HepG2 (cell line): ENCODE data around the gene CPSF7. TPM values are rescaled to one million over a fixed set of nuclear protein-coding genes. Genes with fewer than 3 reads are reported as not detected.

Source experiments
- ATF6 ChIP-seq: sonication (generic); formaldehyde crosslinking; conservative IDR thresholded peaks from 2 replicates; pipeline ENCODE4 v1.4.0; 2020; ENCODE audit warnings: missing genetic modification reagents
- GMEB1 ChIP-seq: sonication (generic); formaldehyde crosslinking; IDR thresholded peaks from 2 replicates; pipeline ENCODE4 v1.5.1; 2020; ENCODE audit warnings: missing genetic modification reagents, mild to moderate bottlenecking, borderline replicate concordance
- MTF2 ChIP-seq: sonication (generic); formaldehyde crosslinking; IDR thresholded peaks from 2 replicates; pipeline ENCODE4 v1.5.0; 2020; ENCODE audit warnings: missing genetic modification reagents, borderline replicate concordance
- PAF1 ChIP-seq: IDR thresholded peaks from 2 replicates; pipeline ENCODE4 v1.6.1; 2016; ENCODE audit warnings: missing genetic modification reagents, missing compliant biosample characterization
- RNF219 ChIP-seq: sonication (generic); formaldehyde crosslinking; IDR thresholded peaks from 2 replicates; pipeline ENCODE4 v1.5.0; 2020; ENCODE audit warnings: mild to moderate bottlenecking, missing genetic modification reagents
- SAFB2 ChIP-seq: sonication (generic); formaldehyde crosslinking; IDR thresholded peaks from 2 replicates; pipeline ENCODE4 v1.5.1; 2020; ENCODE audit warnings: missing genetic modification reagents, low read depth, mild to moderate bottlenecking, borderline replicate concordance
- SCMH1 ChIP-seq: sonication (generic); formaldehyde crosslinking; IDR thresholded peaks from 2 replicates; pipeline ENCODE4 v1.9.0; 2021; ENCODE audit warnings: missing genetic modification reagents, mild to moderate bottlenecking, borderline replicate concordance
- THAP8 ChIP-seq: sonication (generic); formaldehyde crosslinking; IDR thresholded peaks from 2 replicates; pipeline ENCODE4 v1.5.1; 2020; ENCODE audit warnings: missing genetic modification reagents, mild to moderate bottlenecking, borderline replicate concordance
- TOE1 ChIP-seq: sonication (generic); formaldehyde crosslinking; IDR thresholded peaks from 2 replicates; pipeline ENCODE4 v1.4.0; 2020; ENCODE audit warnings: mild to moderate bottlenecking, missing genetic modification reagents
- ZBED4 ChIP-seq: sonication (generic); formaldehyde crosslinking; IDR thresholded peaks from 2 replicates; pipeline ENCODE4 v1.4.0; 2020; ENCODE audit warnings: missing genetic modification reagents, borderline replicate concordance
- ZFP62 ChIP-seq: sonication (generic); formaldehyde crosslinking; IDR thresholded peaks from 2 replicates; pipeline ENCODE4 v1.4.0; 2020; ENCODE audit warnings: missing genetic modification reagents
- ZMAT5 ChIP-seq: sonication (generic); formaldehyde crosslinking; IDR thresholded peaks from 2 replicates; pipeline ENCODE4 v1.5.0; 2020; ENCODE audit warnings: mild to moderate bottlenecking, low read depth, missing genetic modification reagents, borderline replicate concordance
- ZNF615 ChIP-seq: sonication (generic); formaldehyde crosslinking; IDR thresholded peaks from 2 replicates; pipeline ENCODE4 v1.5.0; 2020; ENCODE audit warnings: mild to moderate bottlenecking, missing genetic modification reagents, borderline replicate concordance
- ZNF704 ChIP-seq: sonication (generic); formaldehyde crosslinking; IDR thresholded peaks from 2 replicates; pipeline ENCODE4 v1.8.1; 2023; ENCODE audit warnings: mild to moderate bottlenecking, inconsistent platforms, moderate library complexity, missing genetic modification reagents, borderline replicate concordance
- polyA plus RNA-seq, 8 experiments: library from polyadenylated mRNA; depleted of rRNA in 3 of 8; stranded (reverse) in 7 of 8; unstranded in 1 of 8; fragments of >200 nt; fragmentation: Illumina TruSeq in 4 of 8; extraction: Trizol in 4 of 8; gene quantifications; 2 replicates each; pipeline versions ENCODE4 v1.2.1 to v1.2.3, GENCODE V29; 2011 to 2016; ENCODE audit warnings: low read depth in 4 of 8, missing spikeins in 1 of 8, mixed read lengths in 1 of 8; ENCODE audit not compliant: insufficient read depth in 1 of 8
- total RNA-seq, 5 experiments: library from RNA; depleted of rRNA; stranded (reverse); fragments of >200 nt; fragmentation: Illumina TruSeq; extraction: Trizol; gene quantifications; 2 replicates each; pipeline ENCODE4 v1.2.3, GENCODE V29; 2016; ENCODE audit warnings: low read depth in 1 of 5

CPSF7 gene
- total and polyA plus RNA-seq, 2 of the 13 experiments (the other 11 are each of a cell fraction or from before 2014, with no cell fraction given): 34.1 to 36.8 TPM

GRCh38 chr11:61429691-61430582 lies at the start of gene CPSF7, which contains the start of gene SDHAF2 (continued):
- TF ChIP-seq ZNF704 (peak; percentile 96; the same call in 1 of the 2 replicates), RNF219 (CRISPR knock-in tag) (no peak), ZMAT5 (no peak), SAFB2 (CRISPR knock-in tag) (no peak), GMEB1 (CRISPR knock-in tag) (peak; percentile 100), THAP8 (peak; percentile 42; the same call in 1 of the 2 replicates), MTF2 (CRISPR knock-in tag) (peak; percentile 71; the same call in 1 of the 2 replicates), TOE1 (CRISPR knock-in tag) (no peak), ZBED4 (CRISPR knock-in tag) (peak; percentile 78; the same call in 1 of the 2 replicates), PAF1 (CRISPR knock-in tag) (no peak), ATF6 (CRISPR knock-in tag) (no peak), ZFP62 (CRISPR knock-in tag) (no peak), SCMH1 (CRISPR knock-in tag) (no peak), ZNF615 (CRISPR knock-in tag) (peak; percentile 84; the same call in 1 of the 2 replicates)
